NT2/D1 (cell line): ENCODE data around the gene TRO.

ENCODE experiments used
- SUZ12 ChIP-seq: IDR thresholded peaks from 2 replicates; pipeline ENCODE4 v1.6.1; 2011; ENCODE audit not compliant: insufficient read length, insufficient read depth; ENCODE audit errors: extremely low read depth
- YY1 ChIP-seq: IDR thresholded peaks from 2 replicates; pipeline ENCODE4 v1.6.1; 2011; ENCODE audit not compliant: insufficient read length, insufficient read depth
- ZNF274 ChIP-seq: IDR thresholded peaks from 2 replicates; pipeline ENCODE4 v1.6.1; 2011; ENCODE audit warnings: mild to moderate bottlenecking, low read depth, low read length

DNA sequence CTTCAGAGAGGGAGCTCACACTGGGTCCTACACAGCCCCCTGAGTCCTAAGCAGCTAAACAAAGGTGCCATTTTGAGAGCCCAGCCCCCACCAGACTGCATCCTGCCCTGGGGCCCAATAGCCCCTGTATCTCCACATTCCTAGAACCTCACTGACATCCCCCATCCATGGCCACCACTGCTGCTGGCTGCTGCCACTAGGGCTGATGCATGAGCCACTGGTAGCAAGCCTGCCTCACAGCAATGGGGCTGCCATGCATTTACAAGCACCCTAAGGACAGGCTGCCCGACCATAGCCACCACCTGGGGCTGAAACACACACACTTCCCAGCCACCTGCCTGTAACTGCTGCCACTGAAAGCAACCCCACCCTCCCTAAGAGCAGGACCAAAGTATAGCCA is 26.5 kb upstream of the TRO start:
- TF ChIP-seq YY1 (no peak), ZNF274 (no peak), SUZ12 (no peak)
